HepG2 (cell line): ENCODE results near the gene LUC7L2. TPM values are rescaled to one million over a fixed set of nuclear protein-coding genes. Genes with fewer than 3 reads are reported as not detected.

ENCODE experiments used
- FOSL1 ChIP-seq: sonication (generic); formaldehyde crosslinking; IDR thresholded peaks from 2 replicates; pipeline ENCODE4 v1.9.0; 2021; ENCODE audit warnings: missing genetic modification reagents, borderline replicate concordance
- HNF1A ChIP-seq, 2 experiments: sonication (generic) in 1 of 2; formaldehyde crosslinking in 1 of 2; IDR thresholded peaks; 2 replicates each; pipeline versions ENCODE4 v1.4.0 to v1.6.1; 2016 to 2020; ENCODE audit warnings: borderline replicate concordance in 1 of 2, low read depth in 1 of 2, mild to moderate bottlenecking in 1 of 2, missing genetic modification reagents in 1 of 2
- KDM4B ChIP-seq: sonication (generic); formaldehyde crosslinking; IDR thresholded peaks from 2 replicates; pipeline ENCODE4 v1.4.0; 2020; ENCODE audit warnings: missing genetic modification reagents
- POLR2AphosphoS5 ChIP-seq: IDR thresholded peaks from 2 replicates; pipeline ENCODE4 v1.6.1; 2012; ENCODE audit warnings: low read depth, low read length
- RARA ChIP-seq: IDR thresholded peaks from 2 replicates; pipeline ENCODE4 v1.6.1; 2016; ENCODE audit warnings: missing genetic modification reagents, missing compliant biosample characterization
- RELA ChIP-seq: sonication (generic); formaldehyde crosslinking; IDR thresholded peaks from 2 replicates; pipeline ENCODE4 v1.4.0; 2020; ENCODE audit warnings: missing genetic modification reagents
- SRSF4 ChIP-seq: fragments of 200-400 bp; formaldehyde crosslinking; IDR thresholded peaks from one replicate; pipeline ENCODE4 v1.6.1; 2018; ENCODE audit warnings: mild to moderate bottlenecking, low read depth, low read length, moderate library complexity; ENCODE audit not compliant: poor library complexity, severe bottlenecking
- TRIM24 ChIP-seq: sonication (generic); formaldehyde crosslinking; IDR thresholded peaks from 2 replicates; pipeline ENCODE4 v1.8.0; 2022; ENCODE audit warnings: mild to moderate bottlenecking, missing genetic modification reagents
- ZNF253 ChIP-seq: sonication (generic); formaldehyde crosslinking; IDR thresholded peaks from 2 replicates; pipeline ENCODE4 v1.8.0; 2022; ENCODE audit warnings: mild to moderate bottlenecking, missing genetic modification reagents, borderline replicate concordance
- ZNF275 ChIP-seq: sonication (generic); formaldehyde crosslinking; IDR thresholded peaks from 2 replicates; pipeline ENCODE4 v1.8.0; 2022; ENCODE audit warnings: missing genetic modification reagents, mild to moderate bottlenecking, inconsistent platforms, borderline replicate concordance
- ZNF44 ChIP-seq: sonication (generic); formaldehyde crosslinking; IDR thresholded peaks from 2 replicates; pipeline ENCODE4 v1.5.1; 2020; ENCODE audit warnings: mild to moderate bottlenecking, missing genetic modification reagents
- ZNF691 ChIP-seq: sonication (generic); formaldehyde crosslinking; IDR thresholded peaks from 2 replicates; pipeline ENCODE4 v1.4.0; 2020; ENCODE audit warnings: missing genetic modification reagents, low read depth, mild to moderate bottlenecking, borderline replicate concordance
- polyA plus RNA-seq, 8 experiments: library from polyadenylated mRNA; depleted of rRNA in 3 of 8; stranded (reverse) in 7 of 8; unstranded in 1 of 8; fragments of >200 nt; fragmentation: Illumina TruSeq in 4 of 8; extraction: Trizol in 4 of 8; gene quantifications; 2 replicates each; pipeline versions ENCODE4 v1.2.1 to v1.2.3, GENCODE V29; 2011 to 2016; ENCODE audit warnings: low read depth in 4 of 8, missing spikeins in 1 of 8, mixed read lengths in 1 of 8; ENCODE audit not compliant: insufficient read depth in 1 of 8
- total RNA-seq, 5 experiments: library from RNA; depleted of rRNA; stranded (reverse); fragments of >200 nt; fragmentation: Illumina TruSeq; extraction: Trizol; gene quantifications; 2 replicates each; pipeline ENCODE4 v1.2.3, GENCODE V29; 2016; ENCODE audit warnings: low read depth in 1 of 5
- TF ChIP-seq, protein P1 (sequence below): sonication (generic); formaldehyde crosslinking; conservative IDR thresholded peaks from 2 replicates; pipeline ENCODE4 v1.8.1; 2023; ENCODE audit warnings: missing genetic modification reagents
- TF ChIP-seq, protein P2 (sequence below): sonication (generic); formaldehyde crosslinking; IDR thresholded peaks from 2 replicates; pipeline ENCODE4 v1.8.0; 2022; ENCODE audit warnings: missing genetic modification reagents, low read depth, mild to moderate bottlenecking, borderline replicate concordance
- TF ChIP-seq, protein P3 (sequence below): sonication (generic); formaldehyde crosslinking; IDR thresholded peaks from 2 replicates; pipeline ENCODE4 v1.8.0; 2023; ENCODE audit warnings: mild to moderate bottlenecking, missing genetic modification reagents
- TF ChIP-seq, protein P4 (sequence below): sonication (generic); formaldehyde crosslinking; IDR thresholded peaks from 2 replicates; pipeline ENCODE4 v1.5.0; 2020; ENCODE audit warnings: missing genetic modification reagents, mild to moderate bottlenecking, borderline replicate concordance

The LUC7L2 gene
- total and polyA plus RNA-seq, 2 of the 13 experiments (the other 11 are each of a cell fraction or from before 2014, with no cell fraction given) = 17.9 to 50.7 TPM

- TF ChIP-seq ZNF691 (CRISPR knock-in tag) (peak; percentile 78; the same call in 1 of the 2 replicates), TRIM24 (CRISPR knock-in tag) (no peak), RELA (CRISPR knock-in tag) (0 out of 2 replicates have a peak, but pooled peaks have one; percentile 22), FOSL1 (CRISPR knock-in tag) (peak; percentile 18), ZNF253 (CRISPR knock-in tag) (no peak), POLR2AphosphoS5 (peak; percentile 64), ZNF44 (peak; percentile 95; the same call in 1 of the 2 replicates), ZNF275 (CRISPR knock-in tag) (no peak), HNF1A (IDR thresholded peaks at IDR 0.05; ENCODE audit: low read depth) (peak; percentile 35), HNF1A (CRISPR knock-in tag; IDR thresholded peaks at IDR 0.05; ENCODE audit: borderline replicate concordance) (peak; percentile 69; the same call in 1 of the 2 replicates), KDM4B (CRISPR knock-in tag) (peak; percentile 76; the same call in 1 of the 2 replicates), SRSF4 (no peak), RARA (CRISPR knock-in tag) (peak; percentile 11; the same call in 1 of the 2 replicates)
- TF ChIP-seq, protein P1, sequence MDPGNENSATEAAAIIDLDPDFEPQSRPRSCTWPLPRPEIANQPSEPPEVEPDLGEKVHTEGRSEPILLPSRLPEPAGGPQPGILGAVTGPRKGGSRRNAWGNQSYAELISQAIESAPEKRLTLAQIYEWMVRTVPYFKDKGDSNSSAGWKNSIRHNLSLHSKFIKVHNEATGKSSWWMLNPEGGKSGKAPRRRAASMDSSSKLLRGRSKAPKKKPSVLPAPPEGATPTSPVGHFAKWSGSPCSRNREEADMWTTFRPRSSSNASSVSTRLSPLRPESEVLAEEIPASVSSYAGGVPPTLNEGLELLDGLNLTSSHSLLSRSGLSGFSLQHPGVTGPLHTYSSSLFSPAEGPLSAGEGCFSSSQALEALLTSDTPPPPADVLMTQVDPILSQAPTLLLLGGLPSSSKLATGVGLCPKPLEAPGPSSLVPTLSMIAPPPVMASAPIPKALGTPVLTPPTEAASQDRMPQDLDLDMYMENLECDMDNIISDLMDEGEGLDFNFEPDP = no peak
- TF ChIP-seq, protein P2, sequence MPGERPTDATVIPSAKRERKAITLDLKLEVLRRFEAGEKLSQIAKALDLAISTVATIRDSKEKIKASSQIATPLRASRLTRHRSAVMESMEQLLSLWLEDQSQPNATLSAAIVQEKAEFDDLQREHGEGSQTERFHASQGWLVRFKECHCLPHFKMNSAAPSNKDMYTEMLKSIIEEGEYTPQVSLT (CRISPR knock-in tag) = no peak
- TF ChIP-seq, protein P3, sequence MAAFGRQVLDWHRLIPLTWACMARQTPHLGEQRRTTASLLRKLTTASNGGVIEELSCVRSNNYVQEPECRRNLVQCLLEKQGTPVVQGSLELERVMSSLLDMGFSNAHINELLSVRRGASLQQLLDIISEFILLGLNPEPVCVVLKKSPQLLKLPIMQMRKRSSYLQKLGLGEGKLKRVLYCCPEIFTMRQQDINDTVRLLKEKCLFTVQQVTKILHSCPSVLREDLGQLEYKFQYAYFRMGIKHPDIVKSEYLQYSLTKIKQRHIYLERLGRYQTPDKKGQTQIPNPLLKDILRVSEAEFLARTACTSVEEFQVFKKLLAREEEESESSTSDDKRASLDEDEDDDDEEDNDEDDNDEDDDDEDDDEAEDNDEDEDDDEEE (CRISPR knock-in tag) = no peak
- TF ChIP-seq, protein P4, sequence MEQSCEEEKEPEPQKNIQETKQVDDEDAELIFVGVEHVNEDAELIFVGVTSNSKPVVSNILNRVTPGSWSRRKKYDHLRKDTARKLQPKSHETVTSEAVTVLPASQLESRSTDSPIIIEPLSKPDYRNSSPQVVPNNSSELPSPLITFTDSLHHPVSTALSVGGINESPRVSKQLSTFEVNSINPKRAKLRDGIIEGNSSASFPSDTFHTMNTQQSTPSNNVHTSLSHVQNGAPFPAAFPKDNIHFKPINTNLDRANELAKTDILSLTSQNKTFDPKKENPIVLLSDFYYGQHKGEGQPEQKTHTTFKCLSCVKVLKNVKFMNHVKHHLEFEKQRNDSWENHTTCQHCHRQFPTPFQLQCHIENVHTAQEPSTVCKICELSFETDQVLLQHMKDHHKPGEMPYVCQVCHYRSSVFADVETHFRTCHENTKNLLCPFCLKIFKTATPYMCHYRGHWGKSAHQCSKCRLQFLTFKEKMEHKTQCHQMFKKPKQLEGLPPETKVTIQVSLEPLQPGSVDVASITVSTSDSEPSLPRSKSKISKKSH (CRISPR knock-in tag) = peak; percentile 94; the same call in 1 of the 2 replicates
Observed at GRCh38 chr7:139340037-139340807, 19.5 kb upstream of the LUC7L2 start (continued).
